ENCODE results near the gene LARGE1. TPM values are rescaled to one million over a fixed set of nuclear protein-coding genes. Genes with fewer than 3 reads are reported as not detected.

LARGE1 gene
- total and polyA plus RNA-seq, 10 donors, result 1.9 to 35.8 (median 22.8) TPM

GRCh38 chr22:33487041-33487716 lies 433.1 kb downstream of the LARGE1 start:
- peaks cover 0 to 8% (median 0%) of the 10 kb centered on the region in 8 donors for H3K9me3 ChIP-seq
- H3K27ac ChIP-seq, result no peak overlapping the region
- H3K27me3 ChIP-seq (replicated peaks in 1 of 7), result no peaks in the 10 kb centered on the region
- no peaks in the 10 kb centered on the region for H3K36me3 ChIP-seq
- intact Hi-C loops (cut with DNase I; ENCODE audit: low total_unique reads), result no loop called here
- peaks cover 0 to 3% (median 0%) of the 10 kb centered on the region in 6 donors for H3K4me1 ChIP-seq
- H3K4me3 ChIP-seq, result no peak overlapping the region
- no peak for TF ChIP-seq CTCF (IDR thresholded peaks at IDR 0.05 in 8 of 11, conservative IDR thresholded peaks at IDR 0.05 in 3 of 11)
- no peak for TF ChIP-seq POLR2A (IDR thresholded peaks at IDR 0.05)
- no peak for TF ChIP-seq POLR2AphosphoS5 (IDR thresholded peaks at IDR 0.05)
- DNase-seq, result no peak
- 80 to 86% (median 83%) methylated on average over 6 of the region's 6 CpGs for WGBS, 5 donors

GRCh38 chr22:33481550-33481949 lies 438.7 kb downstream of the LARGE1 start:
- TF ChIP-seq POLR2A (IDR thresholded peaks at IDR 0.05) (no peak), CTCF (IDR thresholded peaks at IDR 0.05 in 8 of 11, conservative IDR thresholded peaks at IDR 0.05 in 3 of 11) (no peak), POLR2AphosphoS5 (IDR thresholded peaks at IDR 0.05) (no peak)
- Histone ChIP-seq H3K4me1 (no peaks in the 10 kb centered on the region), H3K27me3 (replicated peaks in 1 of 7) (no peaks in the 10 kb centered on the region), H3K9me3 (no peaks in the 10 kb centered on the region), H3K36me3 (no peaks in the 10 kb centered on the region), H3K4me3 (no peak overlapping the region), H3K27ac (no peak overlapping the region)
- intact Hi-C loops (cut with DNase I; ENCODE audit: low total_unique reads), result no loop called here
- 88 to 94% (median 90%) methylated on average over 5 of the region's 5 CpGs for WGBS, 5 donors
- DNase-seq, result no peak

- intact Hi-C loops (cut with DNase I; ENCODE audit: low total_unique reads), result no loop called here
- WGBS, 5 donors, result 83 to 88% (median 86%) methylated on average over 13 of the region's 13 CpGs
These were observed 442.9 kb downstream of the LARGE1 start for GRCh38 chr22:33477120-33478111.

More at GRCh38 chr22:33477120-33478111, 442.9 kb downstream of the LARGE1 start:
- Histone ChIP-seq H3K27me3 (replicated peaks in 1 of 7) (no peaks in the 10 kb centered on the region), H3K4me1 (no peaks in the 10 kb centered on the region), H3K4me3 (no peak overlapping the region), H3K36me3 (no peaks in the 10 kb centered on the region), H3K9me3 (no peaks in the 10 kb centered on the region), H3K27ac (no peak overlapping the region)
- DNase-seq, result no peak
- TF ChIP-seq CTCF (IDR thresholded peaks at IDR 0.05 in 8 of 11, conservative IDR thresholded peaks at IDR 0.05 in 3 of 11), result no peak
- TF ChIP-seq POLR2A (IDR thresholded peaks at IDR 0.05), result no peak
- no peak for TF ChIP-seq POLR2AphosphoS5 (IDR thresholded peaks at IDR 0.05)
